Fibroblast of upper back skin (primary cell): ENCODE data around the gene MYB.

ENCODE experiments used
- DNase-seq: peaks from one replicate; pipeline ENCODE4 v3.0.0-alpha.2; 2013

MYB gene

GRCh38 chr6:135256866-135257265 lies 75.8 kb downstream of the MYB start:
- DNase-seq = no peak

GRCh38 chr6:135257631-135258405 lies 76.7 kb downstream of the MYB start:
- DNase-seq = no peak

- DNase-seq = no peak
These were observed 77.9 kb downstream of the MYB start for GRCh38 chr6:135258970-135259369.

GRCh38 chr6:135260612-135261011 lies 79.5 kb downstream of the MYB start:
- DNase-seq = no peak

GRCh38 chr6:135261872-135262725 lies 81.0 kb downstream of the MYB start:
- DNase-seq = no peak

GRCh38 chr6:135265278-135265677 lies 84.2 kb downstream of the MYB start:
- DNase-seq = no peak

GRCh38 chr6:135266675-135267074 lies 85.6 kb downstream of the MYB start:
- DNase-seq = no peak

GRCh38 chr6:135267085-135267484 lies 86.0 kb downstream of the MYB start:
- DNase-seq = no peak

- DNase-seq = no peak
These were observed 87.2 kb downstream of the MYB start for GRCh38 chr6:135268263-135268662.

- DNase-seq = no peak
These were observed 87.6 kb downstream of the MYB start for GRCh38 chr6:135268740-135269139.
